ENCODE measurements around the gene INSYN2B.
"Not testable (repeated sequence)": the region's sequence is repeated elsewhere in the genome, so short reads cannot be mapped to it uniquely, and the experiment has no call there.

INSYN2B gene

GRCh38 chr5:169970911-169971765, 9.2 kb downstream of the INSYN2B start:
- no peak for DNase-seq

- DNase-seq = no peak
Observed at GRCh38 chr5:169970339-169970738, 10.0 kb downstream of the INSYN2B start.

DNA sequence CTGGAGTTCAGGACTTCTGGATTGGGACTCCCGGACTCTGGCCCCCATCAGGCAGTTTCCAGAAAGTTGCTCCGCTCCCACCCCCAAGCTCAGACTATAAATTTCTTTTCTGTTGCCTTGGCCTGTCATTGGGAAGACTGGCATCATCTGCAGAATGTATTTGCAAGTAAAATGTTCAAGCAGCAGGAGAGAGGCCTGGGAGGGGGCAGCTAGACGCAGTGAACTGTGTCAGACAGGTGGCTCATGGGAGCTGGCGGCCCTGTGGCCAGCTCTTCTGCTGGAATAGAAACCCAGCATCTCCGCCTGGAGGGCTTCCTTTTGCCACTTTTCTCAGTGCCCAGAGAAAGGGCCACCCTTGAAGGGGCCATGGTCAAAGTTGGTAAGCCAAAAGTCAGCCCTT, 16.0 kb downstream of the INSYN2B start:
- no peak for DNase-seq

- DNase-seq = no peak
Observed at GRCh38 chr5:169960659-169961058, 19.6 kb downstream of the INSYN2B start.

DNA sequence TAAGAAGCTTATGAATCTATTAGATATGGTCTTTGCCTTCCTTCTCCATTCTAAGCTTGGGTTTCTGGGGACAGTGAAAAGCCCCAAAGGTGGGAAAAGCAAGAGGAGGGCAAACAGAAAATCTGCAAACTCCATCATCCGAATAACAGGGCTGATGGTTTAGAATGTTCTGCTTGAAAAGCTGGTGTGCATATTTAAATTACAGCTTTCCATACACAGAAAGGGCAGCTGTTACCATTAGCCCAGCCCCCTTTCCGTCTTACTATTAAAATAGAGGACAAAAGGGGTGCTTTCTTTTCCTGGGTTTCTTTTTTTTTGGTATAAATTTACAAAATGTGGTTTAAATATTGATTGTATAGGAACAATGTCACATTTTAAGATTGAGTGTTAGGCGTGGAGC, 22.0 kb downstream of the INSYN2B start:
- DNase-seq = no peak

DNA sequence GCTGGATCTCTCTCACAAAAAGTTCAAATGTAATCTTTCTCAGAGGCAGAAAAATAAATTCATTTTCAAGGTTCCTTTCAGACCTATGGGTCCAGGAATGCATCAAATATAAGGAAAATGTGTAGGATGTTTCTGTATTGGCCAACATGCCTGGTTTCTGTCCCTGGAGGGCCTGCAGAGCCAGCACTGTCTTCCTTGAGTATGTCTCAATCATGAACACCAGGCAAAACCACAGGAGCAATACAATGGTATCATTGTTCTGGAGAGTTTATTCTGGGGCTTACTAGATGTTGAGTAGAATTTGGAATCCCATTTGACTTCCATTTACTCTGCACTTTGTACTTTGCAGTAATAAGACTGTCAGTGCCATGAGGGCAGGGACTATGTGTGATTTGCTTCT, 23.5 kb downstream of the INSYN2B start:
- no peak for DNase-seq

- no peak for DNase-seq
Observed at GRCh38 chr5:169956126-169956525, 24.2 kb downstream of the INSYN2B start.

DNA sequence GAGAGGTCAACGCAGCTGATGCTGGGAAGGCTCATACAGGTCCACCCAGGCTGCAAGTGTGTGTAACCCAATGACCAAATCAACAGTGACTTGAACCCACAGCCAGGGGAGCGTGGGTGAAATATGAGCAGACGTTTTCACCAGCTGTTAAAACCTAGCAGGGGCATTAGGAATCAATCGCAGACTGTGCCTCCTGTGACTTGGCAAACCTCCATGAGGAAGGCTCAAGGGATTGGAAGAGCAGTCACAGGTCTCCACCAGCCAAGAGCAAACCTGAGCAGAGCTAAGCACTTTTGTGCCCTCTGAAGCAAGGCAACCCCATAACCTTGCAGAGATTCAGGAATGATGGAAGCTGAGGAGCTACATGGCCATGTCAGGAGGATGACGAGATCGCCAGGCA, 25.5 kb downstream of the INSYN2B start:
- no peak for DNase-seq

GRCh38 chr5:169953196-169953595, 27.1 kb downstream of the INSYN2B start:
- DNase-seq = not testable (repeated sequence)

DNA sequence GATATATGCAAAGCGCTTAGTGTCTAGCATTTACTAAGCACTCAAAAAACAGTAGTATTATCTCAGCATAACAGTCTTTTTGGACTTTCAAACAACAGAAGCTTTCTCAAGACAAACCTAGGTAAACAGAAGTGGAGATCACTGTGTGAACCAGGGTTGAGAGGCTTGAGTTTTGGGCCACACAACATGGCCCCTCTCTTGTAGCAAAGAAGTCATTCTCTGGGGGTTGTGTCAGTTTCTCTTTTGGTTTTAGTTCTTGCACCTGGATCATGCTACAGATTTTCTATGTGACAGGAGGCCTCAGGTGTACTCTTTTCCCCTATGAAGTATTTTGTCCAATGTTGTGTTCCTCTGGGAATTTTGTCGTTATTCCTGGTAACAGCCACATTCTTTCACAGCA, 30.0 kb downstream of the INSYN2B start:
- DNase-seq = no peak

DNA sequence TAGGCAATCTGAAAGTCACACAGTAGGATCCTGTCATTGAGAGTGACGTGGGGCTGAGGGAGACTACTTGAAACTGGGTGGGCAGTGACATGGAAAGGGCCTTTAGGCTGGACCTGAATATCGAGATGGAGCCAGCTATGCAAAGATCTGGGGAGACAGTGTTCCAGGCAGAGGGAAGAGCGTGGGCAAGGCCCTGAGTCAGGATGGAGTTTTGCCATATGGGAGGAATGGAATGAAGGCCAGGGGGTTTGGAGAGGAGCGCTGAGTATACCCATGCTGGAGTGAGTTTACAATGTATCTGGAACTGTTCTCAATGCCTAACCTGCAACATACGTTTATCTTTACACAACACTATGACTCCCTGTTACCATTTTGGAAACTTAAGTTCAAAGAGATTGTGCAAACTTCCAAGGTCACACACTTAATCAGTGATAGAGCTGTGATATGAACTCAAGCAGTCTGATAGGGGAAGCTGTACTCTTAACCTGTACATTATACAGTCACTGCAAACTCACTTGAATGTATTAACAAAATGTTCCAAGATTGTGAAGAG, 33.5 kb downstream of the INSYN2B start:
- no peak for DNase-seq

- DNase-seq = no peak
Observed at GRCh38 chr5:169945831-169946261, 34.4 kb downstream of the INSYN2B start.

- no peak for DNase-seq
Observed at GRCh38 chr5:169944922-169945680, 35.2 kb downstream of the INSYN2B start.

GRCh38 chr5:169944115-169944514, 36.2 kb downstream of the INSYN2B start:
- DNase-seq = no peak

DNA sequence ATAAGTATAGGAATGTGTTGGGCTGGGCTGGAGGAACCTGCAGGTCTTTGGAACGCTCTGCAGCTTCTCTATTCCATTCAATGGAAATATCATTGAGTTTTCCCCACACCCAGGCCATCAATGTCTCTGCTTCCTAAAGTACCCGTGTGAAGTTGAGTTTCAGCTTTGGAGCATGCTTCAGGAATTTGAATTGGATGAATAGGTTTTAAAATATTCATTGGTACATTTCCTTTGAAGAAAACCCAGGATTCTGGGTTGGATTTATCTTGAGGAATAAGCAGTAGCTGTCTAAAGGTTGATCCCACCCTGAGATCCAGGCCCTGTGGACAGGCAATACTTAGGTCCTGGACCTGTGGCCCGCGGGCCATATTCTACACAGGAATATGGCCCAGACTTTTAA, 37.3 kb downstream of the INSYN2B start:
- no peak for DNase-seq

DNA sequence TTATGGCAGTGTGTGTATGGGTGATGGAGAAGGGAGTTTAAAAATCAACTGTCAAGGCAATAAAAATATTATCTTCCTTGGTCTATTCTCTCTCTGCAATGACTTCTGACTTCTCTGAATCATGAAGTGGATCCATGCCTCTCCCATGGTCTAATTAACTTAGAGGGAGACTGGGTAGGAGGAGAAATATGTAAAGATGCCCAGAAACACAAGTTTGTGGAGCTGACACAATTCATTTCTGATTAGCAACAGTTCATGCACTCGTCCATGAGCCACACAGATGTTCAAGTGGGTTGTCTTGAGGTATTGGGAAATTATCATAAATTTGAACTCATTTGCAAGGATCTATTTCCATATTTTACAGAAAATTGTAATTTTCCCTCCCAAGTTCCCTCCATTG, 38.1 kb downstream of the INSYN2B start:
- no peak for DNase-seq

DNA sequence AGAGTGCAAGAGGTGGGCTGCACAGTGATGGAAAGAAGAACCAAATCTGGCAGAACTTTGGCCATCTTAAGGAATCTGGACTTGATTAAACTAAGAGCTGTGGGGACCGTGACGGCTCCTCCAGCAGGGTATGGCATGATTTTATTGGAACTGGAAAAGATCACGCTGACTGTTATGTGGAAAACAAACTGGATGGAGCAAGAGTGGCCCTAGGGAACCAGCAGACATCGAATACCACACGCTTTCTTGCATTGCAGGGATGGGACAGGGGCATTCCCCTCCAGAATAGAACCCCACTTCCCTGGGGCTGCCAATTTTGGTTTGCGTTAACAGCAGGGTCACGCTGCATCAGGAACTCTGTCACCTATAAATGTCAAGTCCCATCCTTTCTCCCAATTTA, 38.8 kb downstream of the INSYN2B start:
- DNase-seq = no peak

- DNase-seq = no peak
Observed at GRCh38 chr5:169939731-169940130, 40.6 kb downstream of the INSYN2B start.

DNA sequence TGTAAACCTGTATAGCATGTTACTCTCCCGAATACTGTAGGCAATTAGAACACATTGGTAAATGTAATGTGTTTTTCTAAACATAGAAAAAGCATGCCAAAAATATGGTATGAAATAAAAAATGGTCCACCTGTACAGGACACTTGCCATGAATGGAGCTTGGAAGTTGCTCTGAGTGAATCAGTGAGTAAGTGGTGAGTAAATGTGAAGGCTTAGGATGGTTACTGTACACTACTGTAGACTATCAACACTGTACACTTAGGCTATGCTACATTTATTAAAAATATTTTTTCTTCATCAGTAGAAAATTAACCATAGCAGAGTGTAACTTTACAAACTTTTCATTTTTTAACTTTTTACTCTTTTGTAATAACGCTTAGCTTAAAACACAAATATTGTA, 41.9 kb downstream of the INSYN2B start:
- DNase-seq = no peak

DNA sequence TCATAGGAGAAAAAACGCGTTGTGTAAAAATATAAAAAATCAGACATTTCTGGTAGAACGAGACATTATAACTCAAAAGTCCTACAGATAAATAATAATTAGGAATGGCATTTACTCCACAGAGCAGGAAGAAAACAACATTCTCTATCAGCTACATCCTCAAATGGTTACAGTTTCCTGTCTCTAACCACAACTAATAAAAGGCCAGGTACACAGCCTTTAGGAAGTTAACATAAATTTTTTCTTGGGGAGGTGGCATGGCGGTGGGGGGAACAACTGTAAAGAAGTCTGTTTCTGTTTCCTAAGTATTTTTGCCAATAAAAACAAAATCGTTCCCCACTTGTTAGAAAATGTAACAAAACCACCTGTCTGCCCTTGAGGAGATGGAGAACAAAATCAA, 44.5 kb downstream of the INSYN2B start:
- no peak for DNase-seq

DNA sequence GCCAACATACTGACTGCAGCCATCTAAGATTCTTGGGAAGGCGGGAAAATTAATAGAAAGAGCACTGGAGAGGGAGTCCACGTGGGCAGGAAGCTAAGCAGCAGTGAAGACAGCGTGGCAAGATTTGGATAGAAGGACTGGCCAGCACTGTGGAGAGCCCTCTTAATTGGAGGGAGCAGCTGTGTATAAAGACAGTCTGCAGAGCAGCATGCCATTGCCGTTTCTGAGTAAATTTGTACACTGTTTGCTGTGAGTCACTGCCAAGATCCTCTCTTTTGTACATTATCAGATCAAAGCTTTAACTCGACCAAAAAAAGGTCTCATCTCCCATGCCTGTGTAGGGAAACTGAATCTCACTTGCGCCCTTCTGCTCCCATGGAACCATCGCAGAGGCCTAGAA, 45.3 kb downstream of the INSYN2B start:
- DNase-seq = no peak

DNA sequence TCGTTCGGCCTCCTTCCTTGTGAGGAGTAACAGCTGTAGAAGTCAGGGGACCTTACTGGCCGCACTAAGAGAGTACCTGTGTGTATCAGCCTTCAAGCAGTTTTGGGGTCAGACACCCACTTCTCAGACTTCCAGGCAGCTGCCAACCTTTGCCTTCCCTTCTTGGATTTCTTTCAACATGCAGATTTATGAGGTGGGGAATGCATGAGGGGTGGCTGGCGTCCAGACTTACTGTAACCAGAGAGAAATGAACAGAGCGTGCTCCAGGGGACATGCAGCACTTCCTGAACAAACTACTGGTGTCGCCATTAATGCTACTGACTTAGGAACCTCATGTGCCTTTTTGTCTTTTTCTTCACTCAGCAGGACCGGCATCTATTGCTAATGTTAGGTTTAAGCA, 46.7 kb downstream of the INSYN2B start:
- no peak for DNase-seq

DNA sequence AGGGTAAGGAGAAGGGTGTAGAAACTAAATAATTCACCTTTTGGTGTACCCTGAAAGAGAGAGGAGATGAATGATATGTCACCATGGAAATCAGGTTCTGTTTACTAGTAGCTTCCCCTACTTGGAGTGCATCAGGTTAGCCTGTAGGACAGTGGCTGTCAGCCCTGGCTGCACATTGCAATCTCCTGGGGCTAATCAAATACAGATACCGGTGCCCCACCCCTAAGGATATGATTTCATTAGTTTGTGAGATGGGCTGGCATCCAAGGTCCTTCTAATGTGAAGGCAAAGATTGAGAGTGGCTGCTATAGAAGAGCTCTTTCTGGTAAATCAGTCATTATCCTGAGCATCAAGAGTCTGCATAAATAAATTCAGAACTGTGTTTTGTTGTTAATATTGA, 47.2 kb downstream of the INSYN2B start:
- no peak for DNase-seq

GRCh38 chr5:169923988-169924387, 56.3 kb downstream of the INSYN2B start:
- no peak for DNase-seq
